ENCODE measurements around the gene MDM2. TPM values are rescaled to one million over a fixed set of nuclear protein-coding genes. Genes with fewer than 3 reads are reported as not detected.
"Not testable (repeated sequence)": the region's sequence is repeated elsewhere in the genome, so short reads cannot be mapped to it uniquely, and the experiment has no call there.

The MDM2 gene
- total RNA-seq, 2 donors from 2014 or later, result 339 to 432 TPM

GRCh38 chr12:68792952-68793351, 15.0 kb upstream of the MDM2 start:
- Mint-ChIP-seq H3K4me3 (no peak overlapping the region), H3K27ac (no peak overlapping the region), H3K36me3 (ENCODE audit: low read depth) (no peaks in the 10 kb centered on the region), H3K27me3 (no peaks in the 10 kb centered on the region), H3K4me1 (no peaks in the 10 kb centered on the region), H3K9me3 (no peaks in the 10 kb centered on the region)
- peak; percentile 74 for ATAC-seq (replicated peaks)

GRCh38 chr12:68793436-68793835, 14.5 kb upstream of the MDM2 start:
- Mint-ChIP-seq H3K4me3 (no peak overlapping the region), H3K4me1 (no peaks in the 10 kb centered on the region), H3K36me3 (ENCODE audit: low read depth) (no peaks in the 10 kb centered on the region), H3K9me3 (no peaks in the 10 kb centered on the region), H3K27me3 (no peaks in the 10 kb centered on the region), H3K27ac (no peak overlapping the region)
- ATAC-seq (replicated peaks), result no peak

- ATAC-seq (replicated peaks), result no peak
- Mint-ChIP-seq H3K27ac (no peak overlapping the region), H3K4me1 (no peaks in the 10 kb centered on the region), H3K27me3 (no peaks in the 10 kb centered on the region), H3K9me3 (no peaks in the 10 kb centered on the region), H3K4me3 (no peak overlapping the region), H3K36me3 (ENCODE audit: low read depth) (no peaks in the 10 kb centered on the region)
Observed at GRCh38 chr12:68793975-68794652, 13.9 kb upstream of the MDM2 start.

GRCh38 chr12:68794653-68795251, 13.2 kb upstream of the MDM2 start:
- H3K4me1 Mint-ChIP-seq, result no peaks in the 10 kb centered on the region
- no peak overlapping the region for H3K4me3 Mint-ChIP-seq
- H3K27me3 Mint-ChIP-seq, result no peaks in the 10 kb centered on the region
- H3K9me3 Mint-ChIP-seq, result no peaks in the 10 kb centered on the region
- no peaks in the 10 kb centered on the region for H3K36me3 Mint-ChIP-seq (ENCODE audit: low read depth)
- ATAC-seq (replicated peaks), result peak; percentile 59
- H3K27ac Mint-ChIP-seq, result no peak overlapping the region

- no peak for ATAC-seq (replicated peaks)
- Mint-ChIP-seq H3K27me3 (no peaks in the 10 kb centered on the region), H3K4me1 (no peaks in the 10 kb centered on the region), H3K27ac (no peak overlapping the region), H3K36me3 (ENCODE audit: low read depth) (no peaks in the 10 kb centered on the region), H3K4me3 (no peak overlapping the region), H3K9me3 (no peaks in the 10 kb centered on the region)
Observed at GRCh38 chr12:68796399-68796798, 11.6 kb upstream of the MDM2 start.

GRCh38 chr12:68798882-68799234, 9.1 kb upstream of the MDM2 start:
- no peak for ATAC-seq (replicated peaks)
- Mint-ChIP-seq H3K9me3 (no peaks in the 10 kb centered on the region), H3K27me3 (no peaks in the 10 kb centered on the region), H3K36me3 (ENCODE audit: low read depth) (no peaks in the 10 kb centered on the region), H3K27ac (no peak overlapping the region), H3K4me3 (no peak overlapping the region), H3K4me1 (no peaks in the 10 kb centered on the region)

- Mint-ChIP-seq H3K27ac (no peak overlapping the region), H3K36me3 (ENCODE audit: low read depth) (no peaks in the 10 kb centered on the region), H3K4me1 (no peaks in the 10 kb centered on the region)
Observed at GRCh38 chr12:68800294-68800693, 7.7 kb upstream of the MDM2 start.

GRCh38 chr12:68801124-68801523, 6.9 kb upstream of the MDM2 start:
- not testable (repeated sequence) for H3K27me3 Mint-ChIP-seq; H3K4me3 Mint-ChIP-seq; H3K4me1 Mint-ChIP-seq; H3K27ac Mint-ChIP-seq; H3K36me3 Mint-ChIP-seq (ENCODE audit: low read depth); H3K9me3 Mint-ChIP-seq; ATAC-seq (replicated peaks)

More at GRCh38 chr12:68800294-68800693, 7.7 kb upstream of the MDM2 start:
- Mint-ChIP-seq H3K27me3 (no peaks in the 10 kb centered on the region), H3K4me3 (no peak overlapping the region), H3K9me3 (no peaks in the 10 kb centered on the region)
- ATAC-seq (replicated peaks), result no peak

- not testable (repeated sequence) for H3K9me3 Mint-ChIP-seq; H3K4me3 Mint-ChIP-seq; H3K4me1 Mint-ChIP-seq; H3K27ac Mint-ChIP-seq; H3K36me3 Mint-ChIP-seq (ENCODE audit: low read depth); H3K27me3 Mint-ChIP-seq; ATAC-seq (replicated peaks)
Observed at GRCh38 chr12:68802372-68802745, 5.6 kb upstream of the MDM2 start.

- not testable (repeated sequence) for H3K4me3 Mint-ChIP-seq; H3K9me3 Mint-ChIP-seq; H3K36me3 Mint-ChIP-seq (ENCODE audit: low read depth); H3K27ac Mint-ChIP-seq; ATAC-seq (replicated peaks); H3K27me3 Mint-ChIP-seq; H3K4me1 Mint-ChIP-seq
Observed at GRCh38 chr12:68802911-68803651, 4.9 kb upstream of the MDM2 start.

GRCh38 chr12:68803948-68804656, 3.9 kb upstream of the MDM2 start:
- Mint-ChIP-seq H3K4me3 (no peak overlapping the region), H3K27me3 (no peaks in the 10 kb centered on the region), H3K9me3 (no peaks in the 10 kb centered on the region), H3K27ac (no peak overlapping the region), H3K36me3 (ENCODE audit: low read depth) (peaks cover 18% of the 10 kb centered on the region), H3K4me1 (no peaks in the 10 kb centered on the region)
- ATAC-seq (replicated peaks), result no peak

GRCh38 chr12:68804657-68805591, 3.1 kb upstream of the MDM2 start:
- Mint-ChIP-seq H3K27me3 (no peaks in the 10 kb centered on the region), H3K27ac (no peak overlapping the region), H3K36me3 (ENCODE audit: low read depth) (peaks cover 27% of the 10 kb centered on the region), H3K9me3 (no peaks in the 10 kb centered on the region), H3K4me1 (no peaks in the 10 kb centered on the region), H3K4me3 (no peak overlapping the region)
- no peak for ATAC-seq (replicated peaks)

GRCh38 chr12:68805592-68806120, 2.3 kb upstream of the MDM2 start:
- Mint-ChIP-seq H3K9me3 (no peaks in the 10 kb centered on the region), H3K36me3 (ENCODE audit: low read depth) (peaks cover 34% of the 10 kb centered on the region), H3K4me3 (no peak overlapping the region), H3K27ac (no peak overlapping the region), H3K4me1 (no peaks in the 10 kb centered on the region), H3K27me3 (no peaks in the 10 kb centered on the region)
- no peak for ATAC-seq (replicated peaks)

All from activated T-helper 17 cell treated with anti-CD3 and anti-CD28 coated beads, Interleukin-2, amount 50 U/mL, for 72 hours (primary cell).